Central memory CD8-positive, alpha-beta T cell (primary cell): Measurements from ENCODE around the gene CACNG4.
"Not testable (repeated sequence)": the region's sequence is repeated elsewhere in the genome, so short reads cannot be mapped to it uniquely, and the experiment has no call there.

ENCODE experiments used
- ATAC-seq: fragments of 150-1000 bp; cut with Tn5 transposase; replicated peaks from 2 replicates; pipeline ENCODE4 v1.10.0; 2022; ENCODE audit warnings: mild to moderate bottlenecking, moderate FRiP score, moderate number of reproducible peaks; ENCODE audit not compliant: poor library complexity, severe bottlenecking; ENCODE audit errors: extremely low read depth
- DNase-seq, 2 donors: peaks; one replicate each; pipeline ENCODE4 v3.0.0; 2021; ENCODE audit warnings: low spot score in 2 of 2
- H3K27ac Mint-ChIP-seq: one replicate; pipeline ENCODE4 v1.8.0; 2022; ENCODE audit warnings: low read depth, mild to moderate bottlenecking, moderate library complexity, mixed read lengths
- H3K27me3 Mint-ChIP-seq: one replicate; pipeline ENCODE4 v1.8.0; 2022; ENCODE audit warnings: mixed read lengths
- H3K36me3 Mint-ChIP-seq: one replicate; pipeline ENCODE4 v1.8.0; 2022; ENCODE audit warnings: mild to moderate bottlenecking, moderate library complexity, mixed read lengths; ENCODE audit not compliant: insufficient read depth
- H3K4me1 Mint-ChIP-seq: one replicate; pipeline ENCODE4 v1.8.0; 2022; ENCODE audit warnings: mixed read lengths
- H3K4me3 Mint-ChIP-seq: one replicate; pipeline ENCODE4 v1.8.0; 2022; ENCODE audit warnings: mild to moderate bottlenecking, moderate library complexity, mixed read lengths
- H3K9me3 Mint-ChIP-seq: one replicate; pipeline ENCODE4 v1.8.0; 2022; ENCODE audit warnings: mixed read lengths

CACNG4 gene

DNA sequence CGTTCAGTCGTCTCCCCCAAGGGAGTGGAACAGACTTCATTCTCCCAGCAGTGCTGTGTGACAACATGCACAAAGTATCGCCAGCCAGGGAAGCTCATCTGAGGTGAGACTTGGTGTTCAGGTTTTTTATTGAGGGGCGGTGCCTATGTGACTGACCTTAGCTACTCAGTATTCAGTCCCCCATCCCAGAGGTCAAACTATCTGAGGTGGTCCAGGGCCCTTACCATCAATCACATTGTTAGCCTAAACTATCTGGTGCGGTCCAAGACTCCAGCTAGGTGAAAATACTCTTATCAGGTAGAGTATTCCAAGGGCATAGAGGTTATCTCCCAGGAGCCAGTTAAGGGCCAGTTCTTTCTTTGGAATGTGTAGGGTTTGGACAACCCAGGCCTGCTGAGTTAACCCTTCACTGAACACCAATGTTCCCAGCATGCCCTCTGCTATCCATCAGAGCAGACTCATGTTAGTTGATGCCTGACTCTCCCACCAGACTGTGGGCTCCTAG is 74.4 kb downstream of the CACNG4 start:
- H3K4me1 Mint-ChIP-seq: no peaks in the 10 kb centered on the region
- H3K4me3 Mint-ChIP-seq: no peak overlapping the region
- H3K9me3 Mint-ChIP-seq: no peaks in the 10 kb centered on the region
- H3K27me3 Mint-ChIP-seq: peaks cover 35% of the 10 kb centered on the region
- ATAC-seq: no peak
- H3K27ac Mint-ChIP-seq: no peak overlapping the region
- DNase-seq: no peak
- no peaks in the 10 kb centered on the region for H3K36me3 Mint-ChIP-seq

DNA sequence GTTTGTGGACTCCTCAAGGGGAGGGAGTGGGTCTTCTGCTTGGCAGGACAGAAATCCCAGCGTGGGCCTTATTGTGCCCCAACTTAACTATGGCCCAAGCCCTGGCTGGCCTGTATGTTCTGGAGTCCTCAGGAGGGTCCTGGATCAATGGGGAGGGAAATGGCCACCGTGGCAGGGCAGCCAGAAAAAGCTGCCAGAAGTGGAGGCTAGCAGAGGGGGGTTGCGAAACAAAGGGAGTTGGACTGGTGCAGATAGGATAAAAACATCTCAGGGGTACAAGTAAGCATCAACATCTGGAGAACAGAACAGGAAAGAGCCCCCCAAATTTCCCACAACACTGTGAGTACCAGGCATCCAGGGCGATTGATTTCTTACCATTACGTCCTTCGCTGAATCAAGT is 76.1 kb downstream of the CACNG4 start:
- no peak for ATAC-seq
- H3K4me3 Mint-ChIP-seq: no peak overlapping the region
- no peak for DNase-seq
- H3K9me3 Mint-ChIP-seq: no peaks in the 10 kb centered on the region
- H3K27me3 Mint-ChIP-seq: peaks cover 22% of the 10 kb centered on the region
- no peaks in the 10 kb centered on the region for H3K36me3 Mint-ChIP-seq
- H3K4me1 Mint-ChIP-seq: no peaks in the 10 kb centered on the region
- no peak overlapping the region for H3K27ac Mint-ChIP-seq

DNA sequence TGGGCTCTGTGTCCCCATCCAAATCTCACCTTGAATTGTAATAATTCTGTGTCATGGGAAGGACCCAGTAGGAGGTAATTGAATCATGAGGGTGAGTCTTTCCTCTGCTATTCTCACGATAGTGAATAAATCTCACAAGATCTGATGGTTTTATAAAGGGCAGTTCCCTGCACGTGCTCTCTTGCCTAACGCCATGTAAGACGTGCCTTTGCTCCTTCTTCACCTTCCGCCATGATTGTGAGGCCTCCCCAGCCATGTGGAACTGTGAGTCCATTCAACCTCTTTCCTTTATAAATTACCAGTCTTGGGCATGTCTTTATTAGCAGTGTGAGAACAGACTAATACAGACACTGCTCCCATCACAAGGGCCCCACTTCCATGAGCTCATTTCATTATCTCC is 76.6 kb downstream of the CACNG4 start:
- H3K27me3 Mint-ChIP-seq: peaks cover 22% of the 10 kb centered on the region
- H3K27ac Mint-ChIP-seq, H3K4me1 Mint-ChIP-seq, H3K4me3 Mint-ChIP-seq, ATAC-seq, DNase-seq, H3K9me3 Mint-ChIP-seq, H3K36me3 Mint-ChIP-seq: not testable (repeated sequence)

DNA sequence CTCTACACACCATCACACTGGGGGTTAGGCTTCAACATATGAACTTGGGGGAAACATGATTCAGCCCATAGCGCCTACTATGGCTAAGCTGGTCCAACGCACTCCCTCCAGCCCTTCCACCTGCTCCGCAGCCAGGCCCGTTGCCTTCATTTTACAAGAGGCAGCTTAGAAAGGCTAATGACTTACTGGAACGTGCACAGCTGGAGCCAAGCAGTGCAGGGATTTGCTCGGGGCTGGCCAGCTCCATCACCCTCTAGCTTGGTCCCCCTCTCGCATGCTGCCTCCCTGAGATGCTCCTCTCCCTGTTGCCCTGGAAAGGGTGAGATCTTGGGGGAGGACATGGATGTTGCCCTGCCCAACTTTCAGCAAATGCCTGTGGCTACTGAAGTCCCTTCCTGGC is 77.0 kb downstream of the CACNG4 start:
- H3K27me3 Mint-ChIP-seq: peaks cover 22% of the 10 kb centered on the region
- H3K4me1 Mint-ChIP-seq: no peaks in the 10 kb centered on the region
- H3K4me3 Mint-ChIP-seq: no peak overlapping the region
- no peak overlapping the region for H3K27ac Mint-ChIP-seq
- DNase-seq (no peak), ATAC-seq (no peak)
- H3K9me3 Mint-ChIP-seq: no peaks in the 10 kb centered on the region
- H3K36me3 Mint-ChIP-seq: no peaks in the 10 kb centered on the region

DNA sequence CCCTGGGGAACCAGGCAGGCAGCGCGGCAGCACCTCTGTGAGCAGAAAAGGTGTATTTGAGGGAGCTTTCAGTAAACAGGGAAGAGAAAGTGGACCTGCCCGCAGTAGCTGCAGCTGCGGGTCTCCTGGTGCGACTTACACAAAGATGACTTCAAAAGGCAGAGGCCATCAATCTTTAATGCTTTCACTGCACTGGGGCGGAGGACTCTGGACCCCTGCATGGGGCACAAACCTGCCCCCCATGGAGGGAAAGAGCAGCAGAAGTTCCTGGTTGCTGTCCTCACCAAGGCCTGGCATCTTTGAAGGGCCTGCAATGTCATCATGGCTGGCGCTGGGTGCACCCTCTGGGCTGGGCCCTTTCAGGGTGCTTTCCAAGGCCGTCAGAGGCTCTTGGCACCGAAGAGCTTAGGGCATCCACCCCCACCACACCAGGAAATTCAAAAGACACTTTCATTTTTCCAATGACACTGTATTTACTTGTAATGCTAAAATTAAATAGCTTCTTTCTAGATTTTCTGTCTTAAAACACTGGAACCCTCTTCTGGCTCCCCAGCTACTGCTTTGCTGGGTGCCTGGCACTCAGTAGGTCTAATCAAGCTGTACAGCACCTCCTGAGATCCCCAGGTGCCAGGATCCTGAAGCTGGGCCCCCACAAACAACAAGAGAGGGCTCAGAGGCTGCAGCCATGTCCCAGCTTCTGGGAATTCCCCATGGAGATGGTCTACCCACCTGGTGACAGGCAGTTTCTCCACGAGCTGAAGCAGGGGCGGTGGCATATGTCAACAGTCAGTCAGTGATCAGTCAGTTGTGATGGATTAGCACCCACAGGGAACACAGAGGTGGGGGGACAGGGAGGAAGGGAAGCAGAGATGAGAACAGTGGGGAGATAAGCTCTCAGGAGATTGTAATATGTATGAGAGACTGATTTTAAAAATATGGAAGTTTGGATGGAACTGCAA is 77.7 kb downstream of the CACNG4 start:
- Mint-ChIP-seq H3K27me3 (peaks cover 19% of the 10 kb centered on the region), H3K27ac (no peak overlapping the region), H3K4me1 (no peaks in the 10 kb centered on the region), H3K36me3 (no peaks in the 10 kb centered on the region), H3K4me3 (no peak overlapping the region), H3K9me3 (no peaks in the 10 kb centered on the region)
- ATAC-seq: no peak
- no peak for DNase-seq

DNA sequence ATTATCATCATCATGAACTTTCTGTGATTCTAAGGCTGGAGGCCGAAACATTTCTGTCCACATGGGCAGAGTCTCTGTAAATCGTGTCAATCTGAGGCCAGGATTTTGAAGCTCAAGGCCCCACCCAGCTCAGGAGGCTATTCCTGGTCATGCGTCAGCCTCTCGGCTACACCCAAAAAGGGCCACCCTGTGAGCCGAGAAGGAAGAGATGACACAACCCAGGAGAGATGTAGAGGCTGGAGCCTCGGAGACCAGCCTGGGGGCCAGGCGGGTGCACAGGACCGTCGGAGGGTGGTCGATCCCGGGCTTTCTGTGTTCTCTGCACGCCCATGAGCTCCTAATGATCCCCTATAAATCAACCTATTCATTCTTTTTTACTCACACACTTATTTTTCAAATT is 78.8 kb downstream of the CACNG4 start:
- ATAC-seq (no peak), DNase-seq (no peak)
- H3K36me3 Mint-ChIP-seq: no peaks in the 10 kb centered on the region
- H3K9me3 Mint-ChIP-seq: no peaks in the 10 kb centered on the region
- H3K4me3 Mint-ChIP-seq: no peak overlapping the region
- no peak overlapping the region for H3K27ac Mint-ChIP-seq
- no peaks in the 10 kb centered on the region for H3K4me1 Mint-ChIP-seq
- peaks cover 13% of the 10 kb centered on the region for H3K27me3 Mint-ChIP-seq

DNA sequence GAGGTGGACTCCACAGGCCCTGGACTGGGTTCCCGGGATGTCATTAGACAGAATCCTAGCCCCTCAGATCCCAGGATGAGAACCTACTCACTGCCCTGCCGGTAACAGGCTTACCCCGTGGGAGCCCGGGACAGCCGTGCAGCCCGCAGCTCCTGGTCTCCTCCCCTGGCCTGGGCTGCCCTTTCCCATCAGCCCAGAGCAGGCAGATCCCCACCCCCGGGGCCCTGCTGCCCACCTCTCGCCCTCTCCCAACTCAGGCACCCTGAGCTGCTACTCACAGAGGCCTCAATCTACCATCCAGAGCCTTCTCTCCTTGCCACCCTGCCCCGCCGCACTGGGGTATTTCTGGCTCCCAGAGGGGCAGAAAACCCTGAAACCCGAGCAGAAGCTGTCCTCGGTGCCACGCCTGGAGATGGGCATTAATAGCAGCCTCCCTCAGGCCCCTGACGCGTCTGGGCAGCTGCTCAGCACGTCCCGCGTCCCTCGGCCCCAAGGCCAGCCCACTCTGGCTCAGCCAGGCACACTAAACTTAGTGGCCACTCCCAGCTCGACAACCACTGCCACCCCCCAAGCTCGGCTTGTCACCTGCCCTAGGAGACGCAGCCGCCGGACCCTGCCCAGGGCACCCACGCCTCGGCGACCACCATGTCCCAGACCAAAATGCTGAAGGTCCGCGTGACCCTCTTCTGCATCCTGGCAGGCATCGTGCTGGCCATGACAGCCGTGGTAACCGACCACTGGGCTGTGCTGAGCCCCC is 79.7 kb downstream of the CACNG4 start, which contains the start of gene CACNG1:
TSS of gene CACNG1 (plus strand) at position 539 of the 757 bp plus-strand sequence. CDS start at position 646, 107 bp downstream.
- Mint-ChIP-seq H3K27me3 (peaks cover 13% of the 10 kb centered on the region), H3K4me1 (no peaks in the 10 kb centered on the region), H3K27ac (no peak within 1 kb of the TSS), H3K36me3 (no peaks in the 10 kb centered on the region), H3K9me3 (peaks cover 8% of the 10 kb centered on the region), H3K4me3 (no peak within 1 kb of the TSS)
- ATAC-seq: no peak
- no peak for DNase-seq

DNA sequence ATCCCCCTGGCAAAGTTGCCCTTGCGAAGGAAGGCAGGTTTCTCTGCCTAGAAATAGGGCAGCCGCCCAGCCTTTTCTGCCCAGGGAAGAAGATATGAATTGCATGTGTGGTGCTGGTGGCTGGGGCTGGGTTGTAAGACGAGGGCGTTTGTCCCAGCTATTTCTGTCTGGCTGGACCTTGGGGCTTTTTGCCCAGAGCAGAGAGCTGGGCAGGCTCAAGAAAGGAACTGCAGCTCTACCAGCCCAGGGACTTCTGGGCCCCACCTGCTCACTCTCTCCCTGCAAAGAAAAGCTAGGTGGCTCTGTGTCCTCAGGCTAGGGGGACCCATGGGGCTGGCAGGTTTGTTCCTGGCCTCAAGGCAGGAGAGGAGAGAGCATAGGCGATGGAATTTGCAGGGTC is 80.4 kb downstream of the CACNG4 start:
- Mint-ChIP-seq H3K4me1 (no peaks in the 10 kb centered on the region), H3K4me3 (no peak overlapping the region), H3K36me3 (no peaks in the 10 kb centered on the region), H3K27ac (no peak overlapping the region), H3K9me3 (peaks cover 13% of the 10 kb centered on the region), H3K27me3 (peaks cover 13% of the 10 kb centered on the region)
- DNase-seq: no peak
- no peak for ATAC-seq

DNA sequence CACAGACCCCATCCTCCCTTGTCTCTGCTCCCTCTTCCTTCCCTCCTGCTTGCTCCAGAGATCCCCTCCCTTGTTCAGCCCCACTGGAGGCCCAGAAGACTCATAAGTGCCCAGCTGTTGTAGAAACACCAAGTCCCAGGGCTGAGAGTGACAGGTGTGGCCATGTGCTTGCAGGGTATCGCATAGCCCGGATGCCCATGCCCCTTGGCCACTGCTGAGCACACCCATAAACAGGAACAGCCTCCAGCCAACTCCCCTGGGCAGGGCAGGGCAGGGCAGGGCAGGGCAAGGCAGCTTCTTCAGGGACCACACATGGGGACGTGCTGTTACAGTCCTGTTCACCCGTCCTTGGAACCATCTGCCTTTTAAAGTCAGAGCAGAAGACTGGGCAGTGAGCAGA is 81.9 kb downstream of the CACNG4 start:
- Mint-ChIP-seq H3K27ac (no peak overlapping the region), H3K4me1 (no peaks in the 10 kb centered on the region), H3K36me3 (no peaks in the 10 kb centered on the region), H3K4me3 (no peak overlapping the region), H3K27me3 (peaks cover 13% of the 10 kb centered on the region), H3K9me3 (peaks cover 13% of the 10 kb centered on the region)
- ATAC-seq (no peak), DNase-seq (no peak)

DNA sequence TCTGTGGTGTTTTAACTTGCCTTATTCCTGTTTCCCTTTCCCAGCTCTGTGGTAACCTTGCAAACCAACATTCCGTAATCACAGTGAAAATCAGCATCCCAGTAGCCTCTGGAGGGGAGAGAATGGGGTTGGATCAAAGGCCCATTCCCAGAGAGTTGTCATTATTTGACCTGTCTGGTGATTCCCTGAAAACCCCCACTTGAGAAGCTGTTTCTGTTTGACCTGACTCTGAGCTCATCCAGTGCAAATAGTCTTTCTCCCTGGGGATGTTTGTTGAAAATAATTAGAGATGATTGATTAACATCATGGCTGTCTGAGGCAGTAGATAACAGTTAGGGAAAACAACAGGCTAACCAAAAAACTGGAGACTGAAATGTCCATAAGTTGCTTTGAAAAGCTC is 82.9 kb downstream of the CACNG4 start:
- ATAC-seq (no peak), DNase-seq (no peak)
- H3K27me3 Mint-ChIP-seq: peaks cover 13% of the 10 kb centered on the region
- H3K27ac Mint-ChIP-seq: no peak overlapping the region
- no peaks in the 10 kb centered on the region for H3K4me1 Mint-ChIP-seq
- H3K9me3 Mint-ChIP-seq: peaks cover 13% of the 10 kb centered on the region
- no peak overlapping the region for H3K4me3 Mint-ChIP-seq
- no peaks in the 10 kb centered on the region for H3K36me3 Mint-ChIP-seq

DNA sequence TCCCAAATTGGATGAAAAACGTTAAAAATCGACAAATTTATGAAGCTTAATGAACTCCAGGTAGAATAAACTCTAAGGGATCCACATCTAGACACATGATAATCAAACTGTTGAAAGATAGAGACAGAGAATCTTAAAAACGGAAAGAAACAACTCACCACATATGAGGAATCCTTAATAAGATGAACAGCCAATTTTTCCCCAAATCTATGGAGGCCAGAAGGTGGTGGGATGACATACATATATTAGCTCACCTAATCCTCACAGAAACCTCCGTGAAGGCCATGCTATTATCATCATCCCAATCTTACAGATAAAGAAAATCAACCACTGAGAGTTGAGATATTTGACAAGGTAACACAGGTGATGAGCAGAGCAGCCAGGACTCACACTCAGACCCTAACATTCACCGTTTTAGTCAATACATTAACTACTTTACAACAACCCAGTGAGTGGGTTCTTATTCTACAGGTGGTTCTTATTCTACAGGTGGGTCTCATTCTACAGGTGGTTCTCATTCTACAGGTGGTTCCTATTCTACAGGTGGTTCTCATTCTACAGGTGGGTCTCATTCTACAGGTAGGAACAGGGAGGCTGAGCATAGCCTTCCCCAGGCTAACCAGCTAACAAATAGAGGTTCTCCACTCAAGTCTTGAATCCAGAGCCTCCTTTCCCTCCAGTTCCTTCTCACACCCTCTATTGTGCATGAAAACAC is 84.7 kb downstream of the CACNG4 start:
- ATAC-seq: no peak
- H3K9me3 Mint-ChIP-seq: peaks cover 13% of the 10 kb centered on the region
- H3K27ac Mint-ChIP-seq: no peak overlapping the region
- H3K36me3 Mint-ChIP-seq: no peaks in the 10 kb centered on the region
- H3K27me3 Mint-ChIP-seq: peaks cover 13% of the 10 kb centered on the region
- no peak overlapping the region for H3K4me3 Mint-ChIP-seq
- no peaks in the 10 kb centered on the region for H3K4me1 Mint-ChIP-seq
- no peak for DNase-seq

DNA sequence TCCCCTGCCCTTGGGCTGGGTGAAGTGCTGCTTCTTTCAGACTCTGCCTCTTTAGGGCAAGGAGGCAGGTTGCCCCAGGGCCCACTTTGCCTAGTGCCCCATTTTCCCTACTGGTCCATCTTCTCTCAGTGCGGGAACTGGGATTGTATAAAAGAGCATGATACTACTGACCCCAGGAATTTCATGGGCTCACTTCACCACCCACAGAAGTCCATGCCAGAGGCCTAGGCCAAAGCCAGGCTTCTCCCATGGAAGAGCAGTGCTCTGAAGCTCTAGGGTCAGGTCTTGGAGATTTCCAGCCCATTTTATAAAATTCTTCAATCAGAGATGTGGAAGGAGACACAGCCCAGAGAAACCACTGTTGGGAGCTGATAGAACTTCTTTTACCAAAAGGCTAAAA is 85.6 kb downstream of the CACNG4 start:
- Mint-ChIP-seq H3K36me3 (no peaks in the 10 kb centered on the region), H3K4me1 (no peaks in the 10 kb centered on the region)
- ATAC-seq: no peak

More for the DNA sequence above, 85.6 kb downstream of the CACNG4 start:
- Mint-ChIP-seq H3K4me3 (no peak overlapping the region), H3K27ac (no peak overlapping the region), H3K27me3 (peaks cover 13% of the 10 kb centered on the region), H3K9me3 (peaks cover 13% of the 10 kb centered on the region)
- DNase-seq: no peak
